ENCODE results near the gene DUS3L.

Gene DUS3L

DNA sequence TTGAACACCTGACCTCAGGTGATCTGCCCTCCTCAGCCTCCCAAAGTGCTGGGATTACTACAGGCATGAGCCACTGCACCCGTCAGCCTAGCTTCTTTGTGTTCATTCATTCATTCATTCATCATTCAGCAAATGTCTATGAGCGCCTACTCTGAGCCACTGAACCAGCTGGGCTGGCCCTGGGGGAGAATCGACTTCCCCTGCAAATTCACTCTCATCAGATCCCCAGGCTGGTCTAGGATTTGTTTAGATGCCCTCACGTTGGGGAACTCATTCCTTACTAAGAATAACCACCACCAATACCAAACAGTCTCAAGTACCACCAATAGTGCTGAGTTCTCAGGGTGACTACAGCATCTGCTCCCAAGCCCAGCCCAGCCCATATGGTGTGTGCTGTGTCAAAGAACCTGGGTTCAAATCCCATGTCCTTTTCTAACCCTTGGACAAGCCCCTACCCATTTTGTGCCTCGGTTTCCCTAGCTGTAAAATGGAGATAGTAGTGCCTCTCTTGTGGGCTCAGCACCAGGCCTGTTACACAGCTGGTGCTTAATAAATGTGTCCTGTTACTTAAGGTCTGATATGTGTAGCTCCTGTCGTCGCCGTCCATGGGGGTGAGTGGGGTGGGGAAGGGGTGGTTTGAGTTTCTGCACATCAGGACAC, 30.7 kb upstream of the DUS3L start:
- DNase-seq (ENCODE audit: low read depth) = no peak

DNA sequence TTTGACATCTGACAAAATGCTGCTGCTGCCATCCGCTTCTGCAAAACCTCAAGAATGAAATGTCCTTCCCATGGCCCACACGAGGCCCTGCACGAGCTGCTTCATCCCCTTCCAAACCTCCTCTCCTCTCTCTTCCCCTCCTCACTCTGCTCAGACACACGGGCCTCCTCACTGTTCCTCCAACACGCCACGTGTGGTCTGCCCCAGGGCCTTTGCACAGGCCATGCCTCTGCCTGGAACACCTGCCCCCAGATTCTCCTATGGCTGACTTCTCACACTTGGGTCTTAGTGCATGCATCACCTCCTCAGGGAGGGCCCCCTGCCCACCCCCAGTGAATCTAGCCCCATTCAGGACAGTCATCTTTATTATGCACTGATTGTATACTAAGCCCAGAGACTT, 29.8 kb upstream of the DUS3L start:
- DNase-seq (ENCODE audit: low read depth) = no peak

GRCh38 chr19:5818594-5818993, 27.6 kb upstream of the DUS3L start:
- no peak for DNase-seq (ENCODE audit: low read depth)

- DNase-seq (ENCODE audit: low read depth) = no peak
These were observed 26.3 kb upstream of the DUS3L start for GRCh38 chr19:5817218-5817617.

DNA sequence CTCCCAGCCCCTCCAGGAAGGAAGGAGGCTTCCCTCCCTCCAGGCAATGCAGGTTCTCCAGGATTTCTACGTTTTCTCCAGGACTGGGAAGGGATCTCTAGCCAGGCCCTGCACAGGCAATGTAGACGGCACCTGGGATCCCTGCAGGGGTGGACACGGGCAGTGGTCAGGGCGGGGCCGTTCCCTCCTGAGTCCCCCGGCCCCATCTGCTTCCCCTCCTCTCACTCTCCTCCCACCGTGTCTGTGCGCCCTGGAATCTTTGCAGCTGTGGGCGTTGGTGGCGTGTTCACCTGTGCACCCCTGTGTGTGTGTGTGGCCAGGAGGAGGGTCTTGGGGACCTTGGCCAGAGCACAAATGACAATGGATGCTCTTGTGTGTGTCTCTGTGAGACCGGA, 23.9 kb upstream of the DUS3L start:
- DNase-seq (ENCODE audit: low read depth) = no peak

DNA sequence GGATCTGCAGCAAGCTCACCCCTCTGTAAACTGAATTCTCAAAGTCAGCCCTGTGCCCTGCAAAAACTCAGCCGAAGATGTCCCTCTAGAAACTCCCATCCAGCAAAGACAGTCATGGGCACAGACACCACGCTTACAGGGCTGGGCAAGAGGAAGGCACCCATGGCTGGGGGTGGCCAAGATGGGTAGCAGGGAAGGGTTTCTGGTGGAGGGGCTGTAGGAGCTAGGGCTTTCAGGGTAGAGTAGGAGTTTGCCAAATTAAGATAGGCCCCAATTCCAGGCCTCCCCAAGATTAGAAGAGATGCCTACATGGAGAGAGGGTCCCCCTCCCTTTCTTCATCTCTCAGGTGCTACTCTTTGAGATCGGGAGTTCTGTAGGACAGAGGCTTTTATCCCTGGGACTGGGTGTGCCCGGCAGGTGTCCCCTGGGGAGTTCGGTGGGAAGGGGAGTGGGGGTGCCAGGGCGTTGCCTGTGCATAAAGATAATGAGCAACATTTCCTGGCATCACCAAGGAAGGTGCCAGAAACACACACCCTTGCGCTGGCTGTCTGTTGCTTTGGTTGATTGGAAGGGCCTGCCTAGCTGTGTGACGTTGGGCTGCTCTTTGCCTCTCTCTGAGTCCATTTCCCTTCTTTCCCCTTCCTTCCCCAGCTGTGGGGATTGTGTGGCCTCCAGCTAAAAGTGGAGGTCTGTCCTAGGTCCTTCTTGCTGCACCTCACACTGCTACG, 23.3 kb upstream of the DUS3L start:
- DNase-seq (ENCODE audit: low read depth) = no peak

DNA sequence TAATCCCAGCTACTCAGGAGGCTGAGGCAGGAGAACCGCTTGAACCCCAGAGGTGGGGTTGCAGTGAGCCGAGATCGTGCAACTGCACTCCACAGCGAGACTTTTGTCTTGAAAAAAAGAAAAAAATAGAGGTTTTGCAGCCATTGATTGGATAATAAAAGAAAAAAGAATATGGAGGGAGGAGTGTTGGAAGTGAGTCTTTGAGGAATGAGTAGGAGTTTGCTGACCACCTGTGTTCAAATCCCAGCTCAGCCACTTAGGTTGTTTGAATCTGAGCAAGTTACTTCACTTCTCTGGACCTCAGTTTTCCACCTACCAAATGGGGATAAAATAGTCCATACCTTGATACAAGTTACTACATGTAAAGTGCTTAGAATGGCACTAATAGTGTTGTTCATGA, 20.2 kb upstream of the DUS3L start:
- no peak for DNase-seq (ENCODE audit: low read depth)

- no peak for DNase-seq (ENCODE audit: low read depth)
These were observed 18.5 kb upstream of the DUS3L start for GRCh38 chr19:5809469-5809868.

DNA sequence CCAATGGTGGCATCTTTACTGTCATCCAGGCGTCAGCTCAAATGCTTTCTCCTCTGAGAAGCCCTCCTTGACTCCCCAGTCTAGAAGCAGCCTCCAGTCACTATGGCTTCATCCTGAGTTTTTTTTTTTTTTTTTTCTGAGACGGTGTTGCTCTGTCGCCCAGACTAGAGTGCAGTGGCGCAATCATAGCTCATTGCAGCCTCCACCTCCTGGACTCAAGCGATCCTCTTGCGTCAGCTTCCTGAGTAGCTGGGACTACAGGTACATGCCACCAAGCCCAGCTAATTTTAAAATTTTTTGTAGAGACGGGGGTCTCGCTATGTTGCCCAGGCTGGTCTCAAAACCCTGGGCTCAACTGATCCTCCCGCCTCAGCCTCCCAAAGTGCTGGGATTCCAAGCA, 18.1 kb upstream of the DUS3L start:
- DNase-seq (ENCODE audit: low read depth) = no peak

DNA sequence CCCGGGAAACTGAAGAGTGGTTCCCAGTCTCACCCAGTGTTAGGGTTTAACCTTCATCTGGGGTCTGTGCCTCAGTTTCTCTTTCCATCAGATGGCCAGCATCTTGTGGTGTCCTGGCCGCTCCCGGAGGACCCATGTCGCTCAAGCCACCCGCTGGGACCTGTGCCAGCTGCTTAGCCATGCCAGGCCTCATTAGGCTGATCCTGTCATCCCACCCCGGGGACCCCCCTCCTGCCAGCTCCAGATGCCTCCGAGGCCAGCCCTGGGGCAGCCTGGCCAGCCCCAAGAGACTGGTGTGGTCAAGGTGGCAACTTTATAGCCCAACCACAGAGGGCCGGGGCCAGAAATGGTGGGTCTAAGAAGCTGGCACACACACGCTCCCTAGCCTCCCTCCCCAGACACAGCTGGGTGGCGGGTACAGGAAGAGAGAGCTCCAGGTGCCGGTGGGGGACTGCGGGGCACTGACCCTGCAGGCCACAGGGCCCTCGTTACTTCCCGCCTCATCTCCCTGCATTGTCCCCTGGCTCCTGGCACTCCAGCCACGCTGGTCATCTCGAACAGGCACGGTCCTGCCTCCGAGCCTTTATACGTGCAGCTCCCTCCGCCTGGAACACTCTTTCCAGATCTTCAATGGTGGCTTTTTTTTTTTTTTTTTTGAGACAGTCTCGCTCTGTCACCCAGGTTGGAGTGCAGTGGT, 17.3 kb upstream of the DUS3L start:
- DNase-seq (ENCODE audit: low read depth) = no peak

DNA sequence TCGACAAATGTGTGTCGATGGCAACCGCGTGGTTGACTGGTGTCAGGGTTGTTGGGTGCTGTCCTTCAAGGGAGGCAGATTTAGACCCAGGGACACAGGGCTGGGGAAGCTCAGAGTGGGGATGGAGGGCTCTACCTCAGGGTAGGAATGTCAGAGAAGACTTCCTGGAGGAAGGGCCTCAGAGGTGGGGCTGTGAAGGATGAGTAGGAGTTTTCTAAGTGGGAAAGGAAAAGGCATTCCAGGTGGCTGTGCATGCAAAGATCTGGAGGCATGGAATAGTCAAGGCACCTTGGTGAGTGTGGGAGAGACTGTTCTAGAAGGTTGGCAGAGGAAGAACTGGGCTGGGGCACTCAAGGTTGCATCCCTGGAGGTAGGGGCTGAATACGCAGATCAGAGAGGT, 15.9 kb upstream of the DUS3L start:
- no peak for DNase-seq (ENCODE audit: low read depth)

DNA sequence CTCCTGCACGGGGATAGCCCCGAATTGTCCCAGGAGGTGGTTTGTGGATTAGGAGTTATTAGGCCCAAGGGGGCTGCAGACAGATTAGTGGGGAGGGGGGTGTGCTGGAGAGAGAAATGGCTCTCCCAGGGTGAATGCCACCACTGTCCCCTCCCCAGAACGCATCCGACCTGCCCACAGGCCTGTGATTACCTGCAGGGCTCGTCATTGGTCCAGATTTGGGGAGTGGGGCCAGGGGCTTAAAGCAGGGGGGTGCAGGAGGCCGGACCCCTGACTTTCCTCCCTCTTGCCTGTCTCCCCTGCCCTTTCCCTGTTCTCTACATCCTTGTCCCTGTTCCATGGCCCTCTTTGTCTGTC, 15.1 kb upstream of the DUS3L start:
- no peak for DNase-seq (ENCODE audit: low read depth)

DNA sequence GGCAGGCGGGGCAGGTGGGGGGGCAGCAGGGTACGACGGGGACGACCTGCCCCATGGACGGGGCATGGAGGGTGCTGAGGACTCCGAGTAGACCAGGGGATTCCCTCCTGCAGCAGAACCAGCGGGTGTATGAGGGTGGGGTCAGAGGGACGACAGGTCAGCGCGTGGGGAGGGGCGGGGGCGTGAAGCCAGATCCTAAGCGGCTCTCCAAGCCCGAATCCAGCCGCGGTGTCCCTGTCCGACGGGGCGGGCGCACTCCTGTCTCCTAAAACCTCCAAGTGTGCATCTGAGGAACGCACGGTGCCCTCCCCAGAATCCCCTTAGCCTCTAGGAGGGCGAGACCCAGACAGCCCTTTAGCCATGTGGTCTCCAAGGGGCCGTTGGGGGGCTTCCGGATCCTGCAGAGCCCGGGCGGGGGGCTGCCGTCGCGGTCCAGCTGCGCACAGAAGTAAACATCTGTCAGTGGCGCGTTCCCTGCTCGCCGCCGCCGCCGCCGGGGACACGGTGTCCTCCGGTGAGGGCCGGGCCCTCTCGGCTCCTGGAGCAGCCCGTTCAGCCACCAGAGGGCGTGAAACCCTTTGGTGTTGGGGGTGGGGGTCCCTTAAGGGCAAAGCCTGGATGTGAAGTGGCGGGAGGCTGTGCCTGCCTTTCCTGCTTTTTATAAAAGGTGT, 14.6 kb upstream of the DUS3L start:
- DNase-seq (ENCODE audit: low read depth) = no peak

GRCh38 chr19:5804516-5805461, 13.8 kb upstream of the DUS3L start, which contains the start of gene NRTN:
Gene NRTN (plus strand): TSS chr19:5805067. CDS start chr19:5824166, 19,099 bp downstream.
- no peak for DNase-seq (ENCODE audit: low read depth)

DNA sequence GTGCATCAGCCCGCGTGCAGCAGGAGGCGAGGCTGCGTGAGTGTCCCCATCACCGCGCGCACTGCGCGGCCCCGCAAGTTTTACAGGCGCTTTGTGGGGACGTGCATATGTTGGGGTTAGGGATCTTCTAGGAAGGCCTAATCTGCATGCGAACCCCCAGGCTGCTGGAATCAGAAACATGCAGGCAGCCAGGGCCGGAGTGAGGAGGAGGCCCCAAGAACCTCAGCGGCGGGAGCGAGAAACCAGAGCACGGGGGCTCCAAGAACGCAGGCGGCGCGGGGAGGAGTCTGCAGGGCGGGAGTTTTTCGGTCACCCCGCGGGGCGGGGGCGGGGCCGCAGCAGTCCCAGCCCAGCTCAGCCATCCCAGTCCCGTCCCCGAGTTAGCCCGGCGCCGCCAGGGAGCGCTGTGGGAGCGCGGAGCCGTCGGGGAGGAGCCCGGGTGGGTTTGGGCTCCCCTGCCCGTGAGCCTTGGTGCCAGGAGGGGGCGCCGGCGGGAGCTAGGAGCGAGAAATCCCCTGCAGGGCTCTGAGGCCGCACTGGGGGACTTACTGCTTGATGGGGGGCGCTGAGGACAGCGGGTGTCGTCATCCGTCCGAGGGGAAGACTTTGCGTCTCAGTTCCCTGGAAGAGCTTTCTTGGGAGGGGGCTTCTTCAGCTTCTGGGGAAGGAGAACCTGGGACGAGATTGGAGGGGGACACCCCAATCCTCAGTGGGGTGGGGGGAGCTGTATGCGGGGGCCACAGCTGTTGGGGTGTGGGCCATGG, 13.0 kb upstream of the DUS3L start:
- no peak for DNase-seq (ENCODE audit: low read depth)

DNA sequence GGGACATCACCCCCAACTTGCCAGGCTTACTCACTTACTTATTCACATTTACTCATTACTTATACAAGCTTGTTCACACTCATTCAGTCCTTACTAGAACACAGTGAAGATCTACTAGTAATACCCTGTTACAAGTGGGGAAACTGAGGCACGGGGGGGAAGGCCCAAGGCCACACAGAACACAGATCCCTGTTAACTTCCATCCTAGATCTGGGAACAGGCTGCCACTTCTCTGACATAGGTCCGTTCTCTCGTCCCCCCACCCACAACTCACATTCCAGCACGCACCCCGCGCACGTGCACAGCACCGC, 12.4 kb upstream of the DUS3L start:
- DNase-seq (ENCODE audit: low read depth) = no peak

DNA sequence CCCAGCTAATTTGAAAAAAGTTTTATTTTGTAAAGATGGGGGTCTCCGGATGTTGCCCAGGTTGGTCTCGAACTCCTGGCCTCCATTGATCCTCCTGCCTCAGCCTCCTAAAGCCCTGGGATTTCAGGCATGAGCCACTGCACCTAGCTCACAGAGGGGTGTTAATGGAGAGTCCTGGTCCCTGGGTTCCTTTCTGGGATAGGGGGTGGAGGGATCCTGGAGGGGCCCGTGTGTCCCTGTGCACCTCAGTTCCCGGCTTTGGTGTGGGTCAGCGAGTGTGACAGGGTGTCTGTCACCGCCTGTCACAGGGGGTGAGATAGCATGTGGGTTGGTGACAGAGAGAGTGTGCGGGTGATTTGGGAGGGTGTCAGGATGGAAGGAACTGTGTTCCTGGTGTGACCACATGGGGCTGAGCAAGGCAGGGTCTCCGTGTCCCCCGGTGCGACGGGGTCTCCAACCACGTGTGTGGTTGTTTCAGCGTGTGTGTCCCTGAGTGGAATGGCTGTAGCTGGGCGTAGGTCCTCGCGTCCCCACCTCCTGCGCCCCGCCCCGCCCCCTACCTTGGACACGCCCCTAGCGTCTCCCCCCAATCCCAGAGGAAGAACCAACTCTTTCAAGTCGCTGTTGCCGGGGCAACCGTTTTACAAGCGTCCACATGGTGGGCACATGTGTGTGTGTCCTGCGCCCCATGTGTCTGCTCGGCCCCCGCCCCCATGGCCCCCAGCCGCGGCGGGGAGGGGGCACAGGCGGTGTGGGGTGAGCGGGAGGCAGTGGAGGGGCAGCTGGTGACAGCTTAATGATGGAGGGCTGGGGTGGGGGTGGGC, 11.0 kb upstream of the DUS3L start:
- DNase-seq (ENCODE audit: low read depth) = no peak

DNA sequence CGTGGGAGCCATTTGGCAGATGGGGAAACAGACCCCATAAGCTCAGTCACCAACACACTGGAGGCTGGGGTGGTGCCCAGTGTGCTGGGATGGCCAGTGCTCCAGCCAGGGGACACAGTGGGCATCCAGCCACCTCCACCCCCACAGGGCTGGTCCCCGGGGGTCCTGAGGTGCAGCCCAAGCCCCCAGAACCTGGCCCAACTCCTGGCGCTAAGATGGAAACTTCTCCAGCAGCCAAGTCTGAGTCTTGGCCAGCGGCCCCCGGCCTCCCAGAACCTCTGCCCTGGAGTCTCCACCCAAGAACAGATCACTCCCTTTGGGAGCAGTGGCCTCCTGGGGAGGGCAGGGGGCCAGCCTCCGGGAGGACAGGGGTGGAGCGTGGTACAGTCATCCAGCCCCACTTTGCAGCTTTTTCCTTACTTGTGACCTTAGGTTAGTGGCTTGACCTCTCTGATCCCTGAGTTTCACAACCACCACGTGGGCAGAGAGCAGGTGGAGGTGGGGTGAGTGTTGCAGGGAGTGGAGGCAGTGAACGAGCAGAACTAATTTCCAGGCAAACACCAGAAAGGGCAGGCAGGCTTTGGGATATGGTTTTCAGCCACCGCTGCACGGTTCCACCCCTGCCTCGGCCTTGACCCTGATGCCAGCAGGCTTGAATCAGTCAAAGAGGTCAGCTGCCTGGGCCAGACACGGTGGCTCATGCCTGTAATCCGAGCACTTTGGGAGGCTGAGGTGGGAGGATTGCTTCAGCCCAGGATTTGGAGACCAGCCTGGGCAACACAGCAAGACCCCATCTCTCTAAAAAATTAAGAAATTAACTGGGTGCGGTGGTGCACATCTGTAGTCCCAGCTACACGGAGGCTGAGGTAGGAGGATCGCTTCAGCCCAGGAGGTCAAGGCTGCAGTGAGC, 9.7 kb upstream of the DUS3L start:
- no peak for DNase-seq (ENCODE audit: low read depth)

All from non-pigmented ciliary epithelial cell (primary cell).